ENCODE results near the gene PLEKHA8.

Gene PLEKHA8

DNA sequence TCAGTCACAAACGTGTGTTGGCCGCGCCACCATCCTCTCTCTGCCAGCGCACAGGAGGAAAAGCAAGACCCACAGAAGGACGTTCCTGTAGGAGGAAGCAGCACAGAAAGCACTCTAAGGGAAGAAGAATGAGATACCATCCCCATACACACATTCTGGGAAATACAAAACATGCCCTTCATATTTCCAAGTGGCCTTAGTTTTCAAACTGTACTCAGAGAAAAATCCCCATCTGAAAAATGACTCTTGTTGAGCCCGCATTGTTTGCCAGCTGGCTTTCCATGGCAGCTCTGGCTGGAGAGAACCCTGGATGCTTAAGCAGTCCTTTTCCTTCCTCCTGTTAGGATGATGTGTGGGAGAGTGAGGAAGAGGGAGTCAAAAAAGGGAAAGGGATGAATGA is 139.7 kb downstream of the PLEKHA8 start:
- no peak for DNase-seq (ENCODE audit: low read depth, low spot score)

DNA sequence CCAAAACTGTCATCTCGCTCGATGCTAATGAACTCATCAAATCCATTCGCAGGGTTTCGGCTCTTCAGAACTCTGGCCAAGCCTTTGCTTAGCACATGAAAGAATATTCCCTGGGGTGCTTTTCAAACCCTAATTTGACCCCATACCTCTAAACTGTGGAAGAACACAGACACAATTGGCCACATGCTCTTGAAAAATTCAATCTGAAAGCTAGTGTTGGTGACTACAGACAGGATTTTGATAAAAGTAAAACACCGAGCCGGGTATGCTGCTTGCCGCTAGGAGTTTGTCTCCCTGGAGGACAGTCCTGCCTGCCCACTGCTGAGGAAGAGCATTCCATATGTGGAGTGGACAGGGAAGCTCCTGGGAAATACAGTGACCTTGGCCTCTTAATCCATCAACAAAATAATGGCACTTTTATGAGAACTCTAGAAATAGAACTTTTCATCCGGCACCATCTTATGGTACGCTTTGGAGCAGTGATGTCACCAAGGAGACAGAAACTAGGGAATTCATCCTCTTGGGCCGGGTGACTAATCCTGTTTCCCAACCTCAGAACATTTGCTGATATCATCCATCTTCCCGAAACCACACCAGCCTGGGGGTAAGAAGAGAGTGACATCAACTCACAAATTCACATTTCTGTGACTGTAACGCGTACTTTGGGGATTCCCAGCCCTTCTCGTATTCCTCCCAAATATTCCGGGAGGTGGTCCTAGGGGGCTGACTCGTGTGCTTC is 140.8 kb downstream of the PLEKHA8 start:
- no peak for DNase-seq (ENCODE audit: low read depth, low spot score)

DNA sequence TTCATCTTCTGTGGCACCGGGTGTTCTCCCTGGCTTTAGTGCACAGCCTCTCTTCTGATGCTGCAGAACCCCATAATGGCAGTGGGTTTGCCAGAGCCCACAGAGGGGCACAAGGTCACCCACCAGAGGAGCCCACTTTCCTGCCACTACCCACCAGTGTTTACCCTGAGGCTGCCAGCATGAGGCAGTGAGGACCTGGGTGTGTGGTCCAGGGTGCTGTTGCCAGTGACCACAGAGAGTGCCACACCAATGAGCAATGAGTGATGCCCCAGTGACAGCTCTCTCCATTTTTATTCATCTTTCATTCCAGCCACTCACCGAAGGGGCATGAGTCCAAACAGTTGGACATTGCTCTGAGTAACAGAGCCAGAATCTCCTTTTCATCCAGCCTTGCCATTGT is 141.4 kb downstream of the PLEKHA8 start:
- no peak for DNase-seq (ENCODE audit: low read depth, low spot score)

DNA sequence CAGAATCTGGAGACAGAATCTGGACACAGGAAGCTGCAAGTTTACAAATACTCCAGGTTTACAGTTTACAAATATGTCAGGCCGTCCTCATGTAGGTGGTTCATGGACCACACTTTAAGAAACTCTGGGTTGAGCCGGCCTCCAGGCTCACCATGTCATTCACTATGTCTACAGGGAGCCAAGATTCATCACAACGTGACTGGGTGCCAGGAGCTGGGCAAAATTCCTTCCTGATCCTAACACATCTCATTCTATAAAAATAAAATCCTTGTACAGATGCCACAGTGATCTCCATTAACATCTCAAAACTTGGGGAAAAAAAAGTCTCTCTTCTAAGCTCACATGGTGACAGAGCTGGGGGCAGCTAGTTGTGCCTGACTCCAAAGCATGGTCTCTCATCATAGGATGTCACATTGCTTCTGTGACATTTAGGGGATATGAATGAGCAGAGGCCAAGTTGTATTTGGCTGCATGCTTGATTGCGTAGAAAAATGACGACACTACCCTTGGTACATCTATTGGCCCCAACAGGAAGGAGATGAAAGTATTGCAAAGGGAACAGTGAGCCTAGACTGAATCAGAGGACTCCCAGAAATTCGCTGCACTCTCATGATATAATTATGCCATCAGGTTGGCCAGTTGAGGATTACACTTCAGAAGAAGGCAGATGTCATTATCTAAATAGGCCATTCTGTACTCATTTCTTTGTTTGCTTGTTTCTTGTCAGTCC is 142.4 kb downstream of the PLEKHA8 start:
- DNase-seq (ENCODE audit: low read depth, low spot score) = no peak

DNA sequence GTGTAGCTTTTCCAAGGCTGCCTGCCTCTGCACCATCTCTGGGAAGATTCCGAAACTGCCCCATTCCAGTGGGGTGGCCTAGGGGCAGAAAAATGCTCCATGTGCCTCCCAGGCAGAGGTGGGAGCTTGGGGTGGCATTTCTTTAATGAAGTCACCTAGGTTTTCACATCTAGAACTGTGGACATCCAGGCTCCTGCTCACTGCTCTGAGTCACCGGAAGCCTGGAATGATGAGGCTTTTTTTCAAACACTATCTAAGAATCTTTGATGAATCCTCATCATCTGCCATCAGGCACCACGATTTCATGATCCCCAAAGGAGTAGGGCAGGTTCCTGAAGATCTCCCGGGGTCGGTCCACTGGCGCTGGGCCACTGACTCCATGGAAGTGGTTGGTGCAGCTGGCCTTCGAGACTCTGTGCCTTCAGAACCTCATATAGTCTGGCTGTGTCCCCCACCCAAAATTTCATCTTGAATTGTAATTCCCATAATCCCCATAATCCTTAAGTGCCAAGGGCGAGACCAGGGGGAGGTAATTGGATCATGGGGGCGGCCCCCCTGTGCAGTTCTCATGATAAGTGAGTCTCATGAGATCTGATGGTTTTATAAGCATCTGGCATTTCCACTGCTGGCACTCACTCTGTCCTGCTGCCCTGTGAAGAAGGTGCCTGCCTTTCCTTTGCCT is 143.7 kb downstream of the PLEKHA8 start:
- DNase-seq (ENCODE audit: low read depth, low spot score) = no peak

DNA sequence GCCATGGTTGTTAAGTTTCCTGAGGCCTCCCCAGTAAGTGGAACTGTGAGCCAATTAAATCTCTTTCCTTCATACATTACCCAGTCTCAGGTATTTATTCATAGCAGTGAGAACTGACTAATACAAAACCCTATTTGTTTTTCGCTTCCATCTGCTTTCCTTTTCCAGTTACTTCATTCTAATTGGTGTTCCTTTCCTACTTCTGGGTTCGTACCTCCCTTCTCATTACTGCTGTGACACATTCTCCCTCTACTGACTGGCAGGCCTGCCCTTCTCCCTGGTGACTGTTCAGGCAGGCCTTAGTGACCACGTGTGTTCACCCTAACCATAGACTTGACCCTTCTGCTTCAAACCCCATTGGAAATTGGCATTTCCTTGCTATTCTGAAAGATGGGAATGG is 144.2 kb downstream of the PLEKHA8 start:
- DNase-seq (ENCODE audit: low read depth, low spot score) = no peak

DNA sequence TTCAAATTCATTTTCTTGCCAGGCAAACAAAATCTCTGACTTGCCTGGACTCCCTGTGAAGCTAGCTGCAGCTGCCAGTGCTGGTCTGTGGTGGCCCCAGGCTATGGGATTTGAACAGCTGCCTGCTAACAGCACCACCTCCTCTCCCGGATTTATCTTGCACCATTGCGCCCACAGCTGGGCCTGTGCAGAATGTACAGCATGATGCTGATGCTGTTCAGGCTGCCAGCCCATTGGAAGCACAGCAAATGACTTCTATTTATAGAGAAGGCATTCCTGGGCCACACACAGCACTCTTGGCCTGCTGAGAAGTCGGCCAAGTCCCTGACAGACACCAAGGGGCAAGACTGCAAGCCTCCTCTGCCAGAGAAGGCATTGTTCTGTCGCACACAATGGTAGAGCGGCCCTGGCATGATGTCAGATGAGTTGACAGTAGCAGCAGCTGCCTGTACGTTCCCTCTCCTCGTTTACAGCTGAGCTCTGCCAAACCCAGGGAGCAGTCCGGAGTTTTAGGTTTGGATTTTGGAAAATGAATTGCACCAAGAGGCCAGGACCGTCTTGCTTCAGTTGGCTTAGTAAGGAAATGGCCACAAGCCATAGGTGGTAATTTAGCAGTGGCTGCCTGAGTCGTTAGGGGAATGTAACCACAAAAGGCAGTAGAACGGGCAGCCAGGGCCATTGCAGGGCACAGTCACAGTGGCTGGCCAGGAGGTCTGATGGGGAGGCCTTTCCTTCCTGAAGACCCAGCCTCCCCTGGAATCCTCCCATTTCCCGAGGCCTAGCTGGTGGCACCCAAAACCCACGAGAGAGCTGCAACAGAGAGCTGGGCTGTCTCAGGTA is 145.1 kb downstream of the PLEKHA8 start:
- no peak for DNase-seq (ENCODE audit: low read depth, low spot score)

DNA sequence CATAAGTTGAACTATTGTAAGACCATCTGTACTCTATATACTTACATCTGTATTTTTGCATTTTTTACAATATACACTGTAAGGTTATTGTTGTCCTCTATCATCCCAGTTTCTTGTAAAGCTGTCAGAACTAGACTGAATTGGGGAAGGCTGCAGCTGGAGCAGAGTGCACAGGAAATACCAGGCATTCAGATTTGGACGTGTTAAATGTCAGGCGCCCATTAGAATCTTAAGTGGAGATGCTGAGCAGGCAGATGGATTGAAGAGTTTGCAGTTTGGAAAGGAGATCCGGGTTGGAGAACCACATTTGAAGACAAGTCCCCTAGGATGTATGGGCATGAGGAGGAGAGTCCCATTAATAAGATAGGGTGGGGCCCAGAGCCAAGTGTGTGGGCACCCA is 147.0 kb downstream of the PLEKHA8 start:
- no peak for DNase-seq (ENCODE audit: low read depth, low spot score)

DNA sequence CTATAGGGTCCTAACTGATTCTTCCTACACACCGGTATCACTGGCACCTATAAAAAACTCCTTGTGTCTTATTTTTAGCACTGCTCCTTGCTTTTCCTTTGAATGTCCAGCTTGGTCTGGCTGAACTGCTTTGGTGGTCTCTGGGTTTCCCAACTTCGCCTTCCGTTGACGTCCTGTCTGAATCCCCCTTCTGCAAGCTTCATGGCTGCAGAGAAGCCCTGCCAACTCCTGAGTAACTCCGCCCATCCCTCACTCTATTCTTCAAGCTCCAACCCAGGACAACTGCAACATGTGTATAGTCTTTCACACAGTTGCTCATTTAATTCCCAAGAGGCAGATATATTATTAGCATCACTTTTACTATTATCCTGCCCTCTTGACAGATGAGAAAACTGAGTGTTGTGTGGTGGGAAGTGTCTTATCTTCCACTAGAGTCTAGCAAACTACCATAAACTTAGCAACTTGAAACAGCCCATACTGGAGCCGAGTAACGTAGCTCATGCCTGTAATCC is 147.5 kb downstream of the PLEKHA8 start:
- no peak for DNase-seq (ENCODE audit: low read depth, low spot score)

DNA sequence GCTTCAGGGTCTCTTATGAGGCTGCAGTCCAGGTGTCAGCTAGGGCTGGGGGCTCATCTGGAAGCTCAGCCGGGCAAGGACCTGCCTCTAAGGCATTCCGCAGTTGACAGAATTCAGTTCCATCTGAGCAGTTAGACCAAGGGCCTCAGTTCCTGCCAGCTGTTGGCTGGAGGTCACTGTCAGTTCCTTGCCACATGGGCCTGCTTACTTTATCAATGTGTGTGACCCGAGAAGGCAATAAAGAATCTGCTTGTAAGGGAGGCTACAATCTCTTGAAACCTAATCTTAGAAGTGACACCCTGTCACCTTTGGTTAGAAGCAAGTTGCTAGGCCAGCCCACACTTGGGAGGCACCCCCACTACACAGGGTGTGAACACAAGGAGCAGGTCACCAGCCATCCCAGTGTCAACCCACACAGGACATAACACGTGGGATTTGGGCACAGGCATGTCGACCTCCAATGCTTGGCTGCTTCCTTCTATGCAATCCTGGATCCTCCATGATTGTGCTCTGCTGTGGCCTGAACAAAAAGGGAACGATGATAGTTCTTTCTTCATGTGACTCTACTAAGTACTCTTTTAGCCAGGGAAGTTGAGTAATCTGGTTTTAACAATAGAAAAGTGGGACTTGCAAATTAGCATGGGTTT is 148.4 kb downstream of the PLEKHA8 start:
- DNase-seq (ENCODE audit: low read depth, low spot score) = no peak

DNA sequence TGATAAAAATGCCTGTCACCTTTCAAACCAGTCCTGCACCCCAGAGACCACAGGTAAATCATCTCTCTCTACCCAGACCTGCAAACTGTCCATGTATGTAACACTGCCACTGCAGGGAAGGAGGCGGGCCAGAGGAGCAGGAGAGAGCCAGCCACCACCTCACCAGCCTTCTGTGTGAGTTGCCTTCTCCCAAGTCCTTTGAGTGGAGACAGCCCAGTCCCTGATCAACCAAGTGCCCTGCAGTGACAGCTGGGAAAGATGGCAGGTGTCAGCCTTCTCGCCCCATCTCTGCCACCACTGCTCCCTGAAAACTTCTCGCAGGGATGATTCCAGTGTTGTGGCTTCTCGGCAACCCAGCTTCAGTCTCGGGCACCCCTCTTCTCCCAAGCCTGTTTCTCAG is 149.0 kb downstream of the PLEKHA8 start:
- no peak for DNase-seq (ENCODE audit: low read depth, low spot score)

DNA sequence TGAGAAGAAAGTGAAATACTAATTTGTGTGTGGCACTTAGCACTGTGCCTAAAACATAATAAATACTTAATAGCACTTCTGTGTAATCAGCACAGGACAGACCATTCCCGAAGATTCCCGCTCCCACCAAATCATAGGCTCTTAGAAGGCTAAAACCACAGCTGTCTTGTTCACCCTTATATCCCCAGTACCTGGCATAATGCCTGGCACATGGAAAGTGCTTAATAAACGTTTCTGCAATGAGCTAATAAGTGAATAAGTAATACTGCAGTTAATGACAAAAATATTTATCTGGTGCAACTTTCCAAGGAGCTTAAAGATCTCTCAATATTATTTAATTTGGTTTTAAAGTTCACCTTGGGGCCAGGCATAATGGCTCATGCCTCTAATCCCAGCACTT is 149.8 kb downstream of the PLEKHA8 start:
- no peak for DNase-seq (ENCODE audit: low read depth, low spot score)

DNA sequence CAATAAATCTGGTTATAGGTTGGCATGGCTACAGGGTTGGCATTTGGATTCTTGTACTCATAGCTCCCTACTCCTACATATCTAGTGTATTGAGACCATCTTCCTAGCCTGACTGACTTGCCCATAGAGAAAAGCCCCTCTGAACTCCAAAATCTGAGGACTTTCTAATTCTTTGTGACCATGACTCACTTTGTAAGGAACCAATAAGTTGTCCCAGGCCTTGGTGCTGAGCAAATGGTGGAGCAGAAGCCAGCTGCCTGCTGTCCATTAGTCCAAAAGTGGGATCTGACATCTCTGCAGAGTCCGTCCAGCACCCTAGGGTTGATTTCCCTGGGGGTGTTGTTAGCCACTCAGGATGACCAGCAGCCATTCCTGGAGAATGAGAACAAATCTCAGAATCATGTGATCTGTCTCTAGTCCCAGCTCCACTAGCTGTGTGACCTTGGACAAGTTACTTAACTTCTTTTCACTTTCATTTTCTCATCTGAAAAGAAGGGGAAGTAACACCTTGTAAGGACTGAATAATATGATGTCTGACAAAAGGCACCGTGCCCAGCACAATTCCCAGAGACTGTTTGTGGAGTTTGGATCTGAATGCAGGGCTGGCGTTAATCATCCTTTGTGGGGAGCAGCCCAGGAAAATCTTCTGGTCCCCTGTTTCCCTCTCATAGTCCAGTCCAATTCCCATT is 150.7 kb downstream of the PLEKHA8 start:
- no peak for DNase-seq (ENCODE audit: low read depth, low spot score)

All from activated naive CD8-positive, alpha-beta T cell treated with anti-CD3 and anti-CD28 coated beads, Interleukin-2, amount 50 U/mL, for 16 hours (primary cell).